K562 (cell line): ENCODE data around the gene ORMDL2. TPM values are rescaled to one million over a fixed set of nuclear protein-coding genes. Genes with fewer than 3 reads are reported as not detected.
A peak's percentile ranks its signal among the peaks of the same experiment; 100 is the strongest.

Source experiments
- CTCFL ChIP-seq: IDR thresholded peaks from 2 replicates; pipeline ENCODE4 v1.6.1; 2011; ENCODE audit warnings: borderline replicate concordance, low read depth, mild to moderate bottlenecking, moderate library complexity, low read length; ENCODE audit not compliant: insufficient read depth, poor library complexity, severe bottlenecking
- E2F6 ChIP-seq, 2 experiments: IDR thresholded peaks; 2 replicates each; pipeline ENCODE4 v1.6.1; 2011; ENCODE audit warnings: borderline replicate concordance in 1 of 2, control low read depth in 1 of 2, low read depth in 1 of 2, low read length in 1 of 2, mild to moderate bottlenecking in 1 of 2, mixed read lengths in 1 of 2, moderate library complexity in 1 of 2; ENCODE audit not compliant: insufficient read depth in 1 of 2, insufficient read length in 1 of 2, poor library complexity in 1 of 2, severe bottlenecking in 1 of 2; ENCODE audit errors: extremely low read depth in 1 of 2
- ELF2 ChIP-seq: fragments of 250-450 bp; sonication (Bioruptor Pico); IDR thresholded peaks from 2 replicates; pipeline ENCODE4 v1.5.0; 2021; ENCODE audit warnings: mild to moderate bottlenecking
- KDM5B ChIP-seq: fragments of 200-600 bp; sonication (generic); IDR thresholded peaks from 2 replicates; pipeline ENCODE4 v1.6.1; 2012; ENCODE audit warnings: low read depth, mild to moderate bottlenecking, moderate library complexity, low read length, control low read depth, inconsistent platforms; ENCODE audit not compliant: insufficient replicate concordance
- KLF13 ChIP-seq: fragments of 450-650 bp; IDR thresholded peaks from 2 replicates; pipeline ENCODE4 v1.6.1; 2016; ENCODE audit warnings: missing genetic modification characterization, low read depth, mild to moderate bottlenecking, missing compliant biosample characterization, moderate library complexity, borderline replicate concordance
- MYNN ChIP-seq, 2 experiments: sonication (generic); formaldehyde crosslinking in 1 of 2; IDR thresholded peaks; 2 replicates each; pipeline versions ENCODE4 v1.5.0 to v1.6.1; 2016 to 2020; ENCODE audit warnings: antibody characterized with exemption in 1 of 2, missing genetic modification reagents in 1 of 2
- RCOR1 ChIP-seq, 2 experiments: IDR thresholded peaks; 2 replicates each; pipeline ENCODE4 v1.6.1; 2012; ENCODE audit warnings: low read depth in 2 of 2, low read length in 2 of 2, borderline replicate concordance in 1 of 2, improper control_type of control experiment in 1 of 2
- SLC30A9 ChIP-seq: fragments of 250-450 bp; sonication (Bioruptor Pico); IDR thresholded peaks from 2 replicates; pipeline ENCODE4 v1.8.0; 2022; ENCODE audit warnings: mild to moderate bottlenecking, moderate library complexity
- TBL1XR1 ChIP-seq, 2 experiments: IDR thresholded peaks; 2 replicates each; pipeline ENCODE4 v1.6.1; 2012; ENCODE audit warnings: improper control_type of control experiment in 2 of 2, low read length in 2 of 2, mild to moderate bottlenecking in 1 of 2
- ZC3H8 ChIP-seq: fragments of 450-650 bp; IDR thresholded peaks from 2 replicates; pipeline ENCODE4 v1.6.1; 2017
- polyA plus RNA-seq, 8 experiments: library from polyadenylated mRNA; depleted of rRNA in 4 of 8; stranded (reverse) in 5 of 8; unstranded in 3 of 8; fragments of >200 nt; fragmentation: Nextera tagmentation in 2 of 8; fragmentation: Illumina TruSeq in 1 of 8; extraction: Ambion mirVana in 2 of 8; extraction: Trizol in 1 of 8; gene quantifications; 2 replicates each; pipeline versions ENCODE4 v1.2.1 to v1.2.3, GENCODE V29; 2011 to 2014; ENCODE audit warnings: inconsistent platforms in 1 of 8, missing spikeins in 1 of 8
- total RNA-seq, 7 experiments: library from RNA; depleted of rRNA in 6 of 7; stranded (reverse); fragments of >200 nt in 6 of 7; fragmentation: Illumina TruSeq in 2 of 7; extraction: Trizol in 2 of 7; gene quantifications; 2 replicates each; pipeline versions ENCODE4 v1.2.1 to v1.2.3, GENCODE V29; 2011 to 2021; ENCODE audit warnings: low replicate concordance in 1 of 7

ORMDL2 gene
- total and polyA plus RNA-seq, 9 of the 15 experiments (the other 6 are each of a cell fraction or from before 2014, with no cell fraction given), result 9.9 to 113 (median 34.4) TPM

- TF ChIP-seq E2F6 (IDR thresholded peaks at IDR 0.05; ENCODE audit: borderline replicate concordance in 1 of 2, extremely low read depth in 1 of 2, insufficient read depth in 1 of 2, insufficient read length in 1 of 2, low read depth in 1 of 2, low read length in 1 of 2, poor library complexity in 1 of 2, severe bottlenecking in 1 of 2) (peak in 1 of 2 experiments; percentile 18), SLC30A9 (CRISPR knock-in tag) (no peak), ELF2 (CRISPR knock-in tag) (no peak), KDM5B (peak; percentile 77), KLF13 (no peak), ZC3H8 (no peak), CTCFL (no peak), TBL1XR1 (IDR thresholded peaks at IDR 0.05; ENCODE audit: low read length in 2 of 2) (no peak), RCOR1 (IDR thresholded peaks at IDR 0.05; ENCODE audit: borderline replicate concordance in 1 of 2, low read depth in 2 of 2, low read length in 2 of 2) (peak in 1 of 2 experiments; percentile 51; a peak in 1 of 4 replicates), MYNN (IDR thresholded peaks at IDR 0.05) (no peak), MYNN (CRISPR knock-in tag; IDR thresholded peaks at IDR 0.05) (no peak)
- TF ChIP-seq, all 486 proteins: peak for 33
These were observed 29.9 kb downstream of the ORMDL2 start (continued) for GRCh38 chr12:55847603-55848291.
